ENCODE results near the gene CPT1B. TPM values are rescaled to one million over a fixed set of nuclear protein-coding genes. Genes with fewer than 3 reads are reported as not detected.
A peak's percentile ranks its signal among the peaks of the same experiment; 100 is the strongest.

Gene CPT1B
- total RNA-seq, 1 experiment from 2014 or later = 5.4 TPM

DNA sequence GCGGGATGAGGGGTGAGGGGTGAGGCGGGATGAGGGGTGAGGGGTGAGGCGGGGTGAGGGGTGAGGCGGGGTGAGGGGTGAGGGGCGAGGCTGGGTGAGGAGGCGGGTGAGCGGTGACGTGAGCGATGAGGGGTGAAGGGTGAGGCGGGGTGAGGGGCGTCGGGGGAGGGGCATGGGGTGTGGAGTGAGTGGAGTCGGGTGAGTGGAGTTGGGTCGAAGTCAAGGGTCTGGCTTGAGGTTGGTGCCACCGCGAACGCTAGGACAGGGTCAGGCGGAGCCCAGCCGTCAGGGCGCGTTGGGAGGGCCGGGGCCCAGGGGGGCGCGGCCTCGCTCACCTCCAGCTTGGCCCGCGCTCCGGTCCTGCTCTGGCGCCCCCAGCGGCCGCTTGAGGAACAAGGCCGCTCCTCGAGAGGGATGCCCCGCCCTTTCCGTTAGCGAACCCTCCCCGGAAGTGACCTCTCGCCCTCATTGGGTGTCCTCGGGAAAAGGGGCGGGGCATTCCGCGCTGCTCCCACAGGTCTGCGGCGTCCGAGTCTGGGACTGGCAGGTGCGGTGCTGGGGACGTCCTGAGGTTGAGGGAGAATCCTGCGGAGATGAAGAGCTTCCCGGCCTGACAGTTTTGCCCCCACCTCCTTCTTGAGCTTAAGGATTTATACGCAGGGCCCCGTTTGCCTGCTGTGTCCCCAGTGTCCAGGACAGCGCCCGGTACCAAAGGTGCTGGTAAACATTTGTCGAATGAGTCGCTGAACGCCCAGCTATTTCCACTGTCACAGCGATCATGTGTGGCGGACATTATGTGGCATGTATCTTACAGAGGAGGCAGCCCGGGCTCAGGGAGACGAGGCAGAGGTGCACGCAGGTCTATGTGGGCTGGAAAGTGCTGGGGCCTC lies 15.5 kb downstream of the CPT1B start, which contains the start of gene SYCE3:
Gene SYCE3, minus strand, starts transcription at position 397 of the 890 bp plus-strand sequence. CDS start 6,514 bp downstream, outside the sequence.
- in situ Hi-C loops (cut with HindIII; ENCODE audit: low pct_unique_long_range_greater_than_20kb, low sequenced_read_pairs) = no loop called here
- DNase-seq (ENCODE audit: low read depth, low spot score) = peak; percentile 97

- in situ Hi-C loops (cut with HindIII; ENCODE audit: low pct_unique_long_range_greater_than_20kb, low sequenced_read_pairs) = no loop called here
These were observed 16.5 kb downstream of the CPT1B start for GRCh38 chr22:50561401-50562358.

GRCh38 chr22:50560034-50560433 lies 18.2 kb downstream of the CPT1B start:
- in situ Hi-C loops (cut with HindIII; ENCODE audit: low pct_unique_long_range_greater_than_20kb, low sequenced_read_pairs) = no loop called here

More at GRCh38 chr22:50561401-50562358, 16.5 kb downstream of the CPT1B start:
- no peak for DNase-seq (ENCODE audit: low read depth, low spot score)

GRCh38 chr22:50556703-50557102 lies 21.5 kb downstream of the CPT1B start:
- in situ Hi-C loops (cut with HindIII; ENCODE audit: low pct_unique_long_range_greater_than_20kb, low sequenced_read_pairs) = no loop called here
- no peak for DNase-seq (ENCODE audit: low read depth, low spot score)

More at GRCh38 chr22:50560034-50560433, 18.2 kb downstream of the CPT1B start:
- DNase-seq (ENCODE audit: low read depth, low spot score) = no peak

DNA sequence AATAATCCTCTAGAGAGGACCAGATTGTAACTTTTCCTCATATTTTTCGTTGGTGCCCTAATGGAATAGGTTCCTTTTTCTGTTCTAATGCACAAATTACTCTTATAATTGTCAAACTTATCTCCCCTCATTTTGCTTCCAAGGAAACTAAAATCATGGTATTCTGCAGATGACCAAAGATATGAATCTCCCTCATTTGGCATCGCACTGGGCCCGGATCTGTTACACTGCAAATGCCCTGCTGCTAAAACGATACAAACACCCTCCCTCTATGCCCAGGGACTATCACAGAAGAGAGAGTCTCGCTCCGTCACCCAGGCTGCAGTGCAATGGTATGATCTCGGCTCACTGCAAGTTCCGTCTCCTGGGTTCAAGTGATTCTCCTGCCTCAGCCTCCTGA lies 24.9 kb downstream of the CPT1B start:
- in situ Hi-C loops (cut with HindIII; ENCODE audit: low pct_unique_long_range_greater_than_20kb, low sequenced_read_pairs) = no loop called here
- no peak for DNase-seq (ENCODE audit: low read depth, low spot score)

- DNase-seq (ENCODE audit: low read depth, low spot score) = no peak
- in situ Hi-C loops (cut with HindIII; ENCODE audit: low pct_unique_long_range_greater_than_20kb, low sequenced_read_pairs) = no loop called here
These were observed 27.0 kb downstream of the CPT1B start for GRCh38 chr22:50551160-50551752.

GRCh38 chr22:50550395-50550794 lies 27.8 kb downstream of the CPT1B start:
- no peak for DNase-seq (ENCODE audit: low read depth, low spot score)
- in situ Hi-C loops (cut with HindIII; ENCODE audit: low pct_unique_long_range_greater_than_20kb, low sequenced_read_pairs) = no loop called here

GRCh38 chr22:50548921-50549790 lies 29.1 kb downstream of the CPT1B start:
- in situ Hi-C loops (cut with HindIII; ENCODE audit: low pct_unique_long_range_greater_than_20kb, low sequenced_read_pairs) = no loop called here

DNA sequence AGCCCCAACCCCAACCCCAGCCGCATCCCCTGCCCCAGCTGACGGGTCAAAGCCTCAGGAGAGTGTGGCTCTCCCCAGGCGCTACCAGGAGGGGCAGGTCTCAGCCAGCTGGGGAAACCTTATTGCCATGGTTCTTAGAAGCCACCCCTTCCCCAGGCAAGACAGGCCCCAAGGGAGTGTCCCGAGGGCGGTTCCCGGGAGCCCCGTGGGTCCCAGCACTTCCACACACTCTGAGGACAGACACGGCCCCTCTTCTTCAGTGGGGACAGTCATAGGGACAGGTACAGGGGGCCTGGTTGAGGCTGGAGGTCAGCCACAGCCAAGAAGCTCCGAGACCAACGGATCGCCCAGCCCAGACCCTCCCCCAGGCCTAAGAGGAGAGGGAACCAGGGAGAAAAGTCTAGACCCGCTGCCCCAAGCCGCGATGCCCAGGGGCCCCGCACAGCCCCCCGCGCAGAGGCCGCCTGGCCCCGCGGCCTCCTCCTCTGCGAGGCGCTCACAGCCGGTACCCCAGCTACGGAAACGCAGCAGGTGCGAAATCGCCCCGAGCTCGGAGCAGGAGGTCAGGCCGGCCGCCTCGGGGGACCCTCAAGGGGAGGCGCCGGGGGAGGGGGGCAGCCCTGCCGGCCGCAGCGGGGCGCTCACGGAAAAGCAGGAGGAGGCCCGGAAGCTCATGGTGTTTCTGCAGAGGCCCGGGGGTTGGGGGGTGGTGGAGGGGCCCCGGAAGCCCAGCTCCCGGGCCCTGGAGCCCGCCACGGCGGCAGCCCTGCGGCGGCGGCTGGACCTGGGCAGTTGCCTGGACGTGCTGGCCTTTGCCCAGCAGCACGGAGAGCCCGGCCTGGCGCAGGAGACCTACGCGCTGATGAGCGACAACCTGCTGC lies 29.9 kb downstream of the CPT1B start:
- DNase-seq (ENCODE audit: low read depth, low spot score) = no peak
- in situ Hi-C loops (cut with HindIII; ENCODE audit: low pct_unique_long_range_greater_than_20kb, low sequenced_read_pairs) = no loop called here

More at GRCh38 chr22:50548921-50549790, 29.1 kb downstream of the CPT1B start:
- DNase-seq (ENCODE audit: low read depth, low spot score) = no peak

GRCh38 chr22:50547263-50547985 lies 30.8 kb downstream of the CPT1B start:
- no peak for DNase-seq (ENCODE audit: low read depth, low spot score)
- in situ Hi-C loops (cut with HindIII; ENCODE audit: low pct_unique_long_range_greater_than_20kb, low sequenced_read_pairs) = no loop called here

DNA sequence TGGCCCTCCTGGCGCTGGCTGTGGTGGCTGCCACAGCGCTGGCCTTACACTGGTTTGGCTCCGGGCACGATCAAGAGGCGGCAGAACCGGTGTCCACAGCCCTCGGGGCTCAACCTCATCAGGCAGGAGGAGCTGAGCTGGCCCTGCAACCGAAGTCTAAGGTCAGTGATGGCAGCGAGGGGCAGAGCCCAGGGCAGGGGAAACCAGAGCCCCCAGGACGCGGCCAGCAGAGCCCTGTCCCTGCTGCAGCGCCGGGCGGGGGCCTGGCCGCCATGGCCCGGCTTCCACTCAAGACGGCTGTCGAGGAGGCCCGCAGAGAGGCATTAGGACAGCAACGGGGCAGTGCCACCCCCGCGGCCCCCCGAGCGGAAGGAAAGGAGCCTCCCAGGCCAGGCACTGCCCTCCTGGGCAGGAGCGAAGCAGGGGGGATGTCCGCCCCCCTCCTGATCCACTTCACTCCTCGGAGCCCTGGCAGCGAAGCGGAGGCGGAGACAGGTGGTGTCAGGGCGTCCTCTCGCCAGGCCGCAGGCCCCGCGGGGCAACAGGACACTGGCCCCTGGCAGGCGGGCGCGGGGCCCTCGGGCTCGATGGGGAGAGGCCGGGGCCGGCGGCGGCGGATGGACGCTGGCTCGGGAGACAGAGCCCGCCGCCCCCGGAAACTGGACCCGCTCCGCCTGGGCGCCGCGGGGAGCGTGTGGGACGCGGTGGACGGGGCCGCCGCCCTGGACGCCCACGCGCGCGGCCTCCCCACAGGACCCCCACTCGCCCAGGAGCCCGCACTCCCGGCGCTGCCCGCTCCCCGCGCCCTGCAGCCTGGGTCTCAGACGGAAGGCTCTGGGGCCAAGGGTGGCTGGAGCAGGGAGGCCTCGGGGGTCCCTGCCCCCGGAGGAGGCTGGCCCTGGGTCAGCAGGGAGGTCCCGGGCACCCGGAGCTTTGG lies 31.6 kb downstream of the CPT1B start:
- in situ Hi-C loops (cut with HindIII; ENCODE audit: low pct_unique_long_range_greater_than_20kb, low sequenced_read_pairs) = no loop called here
- DNase-seq (ENCODE audit: low read depth, low spot score) = no peak

DNA sequence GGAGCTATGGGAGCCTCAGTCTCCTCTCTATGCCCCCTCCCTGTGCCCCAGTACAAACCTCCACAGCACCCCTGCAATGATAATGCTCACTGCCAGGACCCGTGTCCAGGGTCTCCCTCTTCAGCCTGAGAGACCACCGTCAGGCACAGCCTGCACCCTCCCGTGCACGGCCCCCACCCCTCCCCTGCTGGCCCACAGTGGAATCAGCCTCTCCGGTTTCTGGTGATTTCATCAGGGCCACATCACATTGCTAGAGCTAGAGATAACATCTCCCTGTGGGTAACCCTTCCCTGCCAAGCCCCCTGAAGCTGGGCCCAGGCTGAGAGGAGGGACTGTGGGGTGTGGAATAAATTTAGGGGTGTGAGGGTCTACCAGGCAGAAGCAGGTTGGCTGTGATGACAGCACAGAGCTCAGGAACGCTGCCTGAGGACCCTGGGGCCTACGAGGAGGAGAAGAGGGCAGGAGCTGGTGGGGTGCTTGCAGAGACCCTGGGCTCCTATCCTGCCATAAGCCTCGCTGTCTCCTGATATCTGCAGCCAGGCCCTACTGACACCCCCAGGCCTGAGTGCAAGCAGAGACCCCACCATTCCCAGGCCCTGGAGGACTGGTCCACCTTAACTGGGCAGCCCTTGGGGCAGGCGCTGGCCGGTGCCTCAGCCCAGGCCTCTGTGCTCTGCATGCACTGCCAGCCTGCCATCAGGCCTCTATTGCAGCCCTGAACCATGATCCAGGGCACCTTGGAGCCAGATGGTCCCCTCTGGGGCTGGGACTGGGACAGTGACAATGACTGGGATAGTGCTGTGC lies 32.5 kb downstream of the CPT1B start, which contains the start of gene KLHDC7B:
Gene KLHDC7B, plus strand, starts transcription at position 378 of the 804 bp plus-strand sequence. Its CDS starts 345 bp downstream, at position 723.
- in situ Hi-C loops (cut with HindIII; ENCODE audit: low pct_unique_long_range_greater_than_20kb, low sequenced_read_pairs) = no loop called here
- DNase-seq (ENCODE audit: low read depth, low spot score) = no peak

- in situ Hi-C loops (cut with HindIII; ENCODE audit: low pct_unique_long_range_greater_than_20kb, low sequenced_read_pairs) = no loop called here
- no peak for DNase-seq (ENCODE audit: low read depth, low spot score)
These were observed 33.4 kb downstream of the CPT1B start for GRCh38 chr22:50544746-50545253.

All from SK-MEL-5 (cell line).